ENCODE measurements around the gene PARL. TPM values are rescaled to one million over a fixed set of nuclear protein-coding genes. Genes with fewer than 3 reads are reported as not detected.

Gene PARL
- total and polyA plus RNA-seq, 9 of the 15 experiments (the other 6 are each of a cell fraction or from before 2014, with no cell fraction given): 39.5 to 82.4 (median 57.4) TPM

GRCh38 chr3:183896610-183897009 is 11.9 kb upstream of the PARL start:
- no peak; the same call in 2 of the 3 replicates for ATAC-seq
- BruUV-seq (replicated peaks): no TSS peak

More at GRCh38 chr3:183896610-183897009, 11.9 kb upstream of the PARL start:
- in situ Hi-C loops (cut with MboI) (loop anchor here (5.0 kb wide), 1 partner anchor 221 kb away; no protein-coding TSS in a partner anchor), intact Hi-C loops (cut with micrococcal nuclease) (no loop called here)
- DNase-seq (ENCODE audit: extremely low read depth in 1 of 4, low spot score in 3 of 4) (no peak), FAIRE-seq (no peak)
- WGBS (ENCODE audit: insufficient coverage, low coverage, missing lambda C conversion rate): 0% methylated on average over 2 of the region's 2 CpGs
- Histone ChIP-seq H3K27ac (ENCODE audit: extremely low read depth, low read depth, low read length) (no peak overlapping the region), H3K4me1 (replicated peaks in 1 of 2; ENCODE audit: control insufficient read depth in 2 of 2, insufficient read depth in 2 of 2, low read length in 2 of 2) (0 out of 5 replicates have a peak, but pooled peaks cover 0 to 3% of the 10 kb centered on the region in 2 experiments), H3K36me3 (ENCODE audit: control insufficient read depth, insufficient read depth, low read length) (no peaks in the 10 kb centered on the region), H3K79me2 (ENCODE audit: control insufficient read depth, insufficient read depth, low read length) (no peaks in the 10 kb centered on the region), H3K4me2 (ENCODE audit: insufficient read depth, low read length) (no peak overlapping the region), H2AFZ (ENCODE audit: low read depth, low read length) (no peak overlapping the region), H3K9me3 (replicated peaks; ENCODE audit: control insufficient read depth, insufficient read depth, low read depth, low read length) (no peaks in the 10 kb centered on the region), H3K4me3 (no peak overlapping the region), H3K9ac (ENCODE audit: insufficient read depth in 1 of 2, low read depth in 2 of 2, low read length in 2 of 2) (no peak overlapping the region), H4K20me1 (replicated peaks; ENCODE audit: control insufficient read depth, insufficient read depth, low read length) (no peaks in the 10 kb centered on the region), H3K27me3 (ENCODE audit: control insufficient read depth in 2 of 2, insufficient read depth in 2 of 2, low read length in 2 of 2) (peaks cover 20 to 43% of the 10 kb centered on the region in 2 experiments; a peak in 4 of 5 replicates), H3K9me1 (ENCODE audit: control insufficient read depth, insufficient read depth, low read length) (no peaks in the 10 kb centered on the region)
- TF ChIP-seq SPI1 (IDR thresholded peaks at IDR 0.05; ENCODE audit: borderline replicate concordance, low read depth, low read length) (peak; percentile 77; the same call in 1 of the 2 replicates), ZNF592 (IDR thresholded peaks at IDR 0.05) (no peak)
- ChIA-PET CTCF (ENCODE audit: low intra/inter-chr PET ratio) (interaction anchor here (0.6 to 2.8 kb wide), 3 partner anchors 121 to 350 kb away, joined by 3 to 17 read pairs (median 3); partner anchors contain the start of gene ABCC5), POLR2A (interaction anchor here (0.5 to 1.8 kb wide), 3 partner anchors 14 to 708 kb away, joined by 3 to 7 read pairs (median 6); no protein-coding TSS in a partner anchor)
